Measurements from ENCODE around the gene HK2.

- TF ChIP-seq CTCF (IDR thresholded peaks at IDR 0.05; ENCODE audit: low read length) = no peak
- no peak for TF ChIP-seq EZH2 (optimal IDR thresholded peaks at IDR 0.05; ENCODE audit: low read depth, low read length)
- TF ChIP-seq EZH2phosphoT487 (IDR thresholded peaks at IDR 0.05; ENCODE audit: low read length) = no peak
These were observed 97.0 kb downstream of the HK2 start for GRCh38 chr2:74930811-74931486.

All from MM.1S (cell line).